ENCODE results near the gene ICOS.
"Not testable (repeated sequence)": the region's sequence is repeated elsewhere in the genome, so short reads cannot be mapped to it uniquely, and the experiment has no call there.

The ICOS gene

GRCh38 chr2:203918839-203919238 lies 17.7 kb upstream of the ICOS start:
- DNase-seq, result no peak

GRCh38 chr2:203925512-203926158 lies 10.9 kb upstream of the ICOS start:
- DNase-seq, result no peak

GRCh38 chr2:203928849-203929248 lies 7.7 kb upstream of the ICOS start:
- no peak for DNase-seq

- DNase-seq, result not testable (repeated sequence)
Measured at GRCh38 chr2:203931262-203931661, 5.3 kb upstream of the ICOS start.

- peak; percentile 45 for DNase-seq
Measured at GRCh38 chr2:203934041-203934492, 2.5 kb upstream of the ICOS start.

- DNase-seq, result no peak
Measured at GRCh38 chr2:203934711-203935438, 1.7 kb upstream of the ICOS start.

GRCh38 chr2:203935568-203935967 lies 995 bp upstream of the ICOS start:
- no peak for DNase-seq

- no peak for DNase-seq
Measured at GRCh38 chr2:203936949-203937348, 386 bp downstream of the ICOS start.

- no peak for DNase-seq
Measured at GRCh38 chr2:203937788-203938187, 1.2 kb downstream of the ICOS start.

GRCh38 chr2:203940039-203940438 lies 3.5 kb downstream of the ICOS start:
- DNase-seq, result no peak

GRCh38 chr2:203943493-203944382 lies 7.2 kb downstream of the ICOS start:
- not testable (repeated sequence) for DNase-seq

- no peak for DNase-seq
Measured at GRCh38 chr2:203948733-203949132, 12.2 kb downstream of the ICOS start.

GRCh38 chr2:203949228-203949627 lies 12.7 kb downstream of the ICOS start:
- DNase-seq, result no peak

GRCh38 chr2:203951366-203951902 lies 14.9 kb downstream of the ICOS start:
- no peak for DNase-seq

GRCh38 chr2:203959265-203959664 lies 22.7 kb downstream of the ICOS start:
- DNase-seq, result no peak

GRCh38 chr2:203959672-203960071 lies 23.1 kb downstream of the ICOS start:
- DNase-seq, result no peak

- DNase-seq, result no peak
Measured at GRCh38 chr2:203960811-203961210, 24.2 kb downstream of the ICOS start.

- DNase-seq, result not testable (repeated sequence)
Measured at GRCh38 chr2:203965190-203965589, 28.6 kb downstream of the ICOS start.

GRCh38 chr2:203971251-203971650 lies 34.7 kb downstream of the ICOS start:
- DNase-seq, result no peak

- no peak for DNase-seq
Measured at GRCh38 chr2:203972066-203972465, 35.5 kb downstream of the ICOS start.

- DNase-seq, result no peak
Measured at GRCh38 chr2:203973000-203973399, 36.4 kb downstream of the ICOS start.

- DNase-seq, result no peak
Measured at GRCh38 chr2:203973676-203974075, 37.1 kb downstream of the ICOS start.

GRCh38 chr2:203975912-203976311 lies 39.3 kb downstream of the ICOS start:
- DNase-seq, result no peak

Data from activated CD8-positive, alpha-beta memory T cell treated with anti-CD3 and anti-CD28 coated beads, Interleukin-2, amount 50 U/mL, for 4 hours (primary cell).